ENCODE measurements around the gene TRA2A. TPM values are rescaled to one million over a fixed set of nuclear protein-coding genes. Genes with fewer than 3 reads are reported as not detected.

TRA2A gene
- total and polyA plus RNA-seq, 2 of the 13 experiments (the other 11 are each of a cell fraction or from before 2014, with no cell fraction given) = 39.1 to 41.6 TPM

DNA sequence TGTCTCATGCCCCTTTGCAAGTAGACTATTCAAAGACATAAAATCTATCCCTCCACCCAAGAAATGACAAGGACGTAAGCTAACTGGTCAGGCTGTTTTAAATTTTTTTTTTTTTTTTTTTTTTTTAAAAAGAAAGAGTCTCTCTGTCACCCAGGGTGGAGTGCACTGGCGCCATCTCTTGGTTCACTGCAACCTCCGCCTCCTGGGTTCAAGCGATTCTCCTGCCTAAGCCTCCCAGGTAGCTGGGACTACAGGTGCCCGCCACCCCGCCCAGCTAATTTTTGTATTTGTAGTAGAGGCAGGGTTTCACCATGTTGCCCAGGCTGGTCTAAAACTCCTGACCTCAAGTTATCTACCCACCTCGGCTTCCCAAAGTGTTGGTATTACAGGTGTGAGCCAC lies 11.2 kb downstream of the TRA2A start (continued):
- TF ChIP-seq, protein P1, sequence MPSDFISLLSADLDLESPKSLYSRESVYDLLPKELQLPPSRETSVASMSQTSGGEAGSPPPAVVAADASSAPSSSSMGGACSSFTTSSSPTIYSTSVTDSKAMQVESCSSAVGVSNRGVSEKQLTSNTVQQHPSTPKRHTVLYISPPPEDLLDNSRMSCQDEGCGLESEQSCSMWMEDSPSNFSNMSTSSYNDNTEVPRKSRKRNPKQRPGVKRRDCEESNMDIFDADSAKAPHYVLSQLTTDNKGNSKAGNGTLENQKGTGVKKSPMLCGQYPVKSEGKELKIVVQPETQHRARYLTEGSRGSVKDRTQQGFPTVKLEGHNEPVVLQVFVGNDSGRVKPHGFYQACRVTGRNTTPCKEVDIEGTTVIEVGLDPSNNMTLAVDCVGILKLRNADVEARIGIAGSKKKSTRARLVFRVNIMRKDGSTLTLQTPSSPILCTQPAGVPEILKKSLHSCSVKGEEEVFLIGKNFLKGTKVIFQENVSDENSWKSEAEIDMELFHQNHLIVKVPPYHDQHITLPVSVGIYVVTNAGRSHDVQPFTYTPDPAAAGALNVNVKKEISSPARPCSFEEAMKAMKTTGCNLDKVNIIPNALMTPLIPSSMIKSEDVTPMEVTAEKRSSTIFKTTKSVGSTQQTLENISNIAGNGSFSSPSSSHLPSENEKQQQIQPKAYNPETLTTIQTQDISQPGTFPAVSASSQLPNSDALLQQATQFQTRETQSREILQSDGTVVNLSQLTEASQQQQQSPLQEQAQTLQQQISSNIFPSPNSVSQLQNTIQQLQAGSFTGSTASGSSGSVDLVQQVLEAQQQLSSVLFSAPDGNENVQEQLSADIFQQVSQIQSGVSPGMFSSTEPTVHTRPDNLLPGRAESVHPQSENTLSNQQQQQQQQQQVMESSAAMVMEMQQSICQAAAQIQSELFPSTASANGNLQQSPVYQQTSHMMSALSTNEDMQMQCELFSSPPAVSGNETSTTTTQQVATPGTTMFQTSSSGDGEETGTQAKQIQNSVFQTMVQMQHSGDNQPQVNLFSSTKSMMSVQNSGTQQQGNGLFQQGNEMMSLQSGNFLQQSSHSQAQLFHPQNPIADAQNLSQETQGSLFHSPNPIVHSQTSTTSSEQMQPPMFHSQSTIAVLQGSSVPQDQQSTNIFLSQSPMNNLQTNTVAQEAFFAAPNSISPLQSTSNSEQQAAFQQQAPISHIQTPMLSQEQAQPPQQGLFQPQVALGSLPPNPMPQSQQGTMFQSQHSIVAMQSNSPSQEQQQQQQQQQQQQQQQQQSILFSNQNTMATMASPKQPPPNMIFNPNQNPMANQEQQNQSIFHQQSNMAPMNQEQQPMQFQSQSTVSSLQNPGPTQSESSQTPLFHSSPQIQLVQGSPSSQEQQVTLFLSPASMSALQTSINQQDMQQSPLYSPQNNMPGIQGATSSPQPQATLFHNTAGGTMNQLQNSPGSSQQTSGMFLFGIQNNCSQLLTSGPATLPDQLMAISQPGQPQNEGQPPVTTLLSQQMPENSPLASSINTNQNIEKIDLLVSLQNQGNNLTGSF (CRISPR knock-in tag; IDR thresholded peaks at IDR 0.05) = no peak
- TF ChIP-seq, protein P2, sequence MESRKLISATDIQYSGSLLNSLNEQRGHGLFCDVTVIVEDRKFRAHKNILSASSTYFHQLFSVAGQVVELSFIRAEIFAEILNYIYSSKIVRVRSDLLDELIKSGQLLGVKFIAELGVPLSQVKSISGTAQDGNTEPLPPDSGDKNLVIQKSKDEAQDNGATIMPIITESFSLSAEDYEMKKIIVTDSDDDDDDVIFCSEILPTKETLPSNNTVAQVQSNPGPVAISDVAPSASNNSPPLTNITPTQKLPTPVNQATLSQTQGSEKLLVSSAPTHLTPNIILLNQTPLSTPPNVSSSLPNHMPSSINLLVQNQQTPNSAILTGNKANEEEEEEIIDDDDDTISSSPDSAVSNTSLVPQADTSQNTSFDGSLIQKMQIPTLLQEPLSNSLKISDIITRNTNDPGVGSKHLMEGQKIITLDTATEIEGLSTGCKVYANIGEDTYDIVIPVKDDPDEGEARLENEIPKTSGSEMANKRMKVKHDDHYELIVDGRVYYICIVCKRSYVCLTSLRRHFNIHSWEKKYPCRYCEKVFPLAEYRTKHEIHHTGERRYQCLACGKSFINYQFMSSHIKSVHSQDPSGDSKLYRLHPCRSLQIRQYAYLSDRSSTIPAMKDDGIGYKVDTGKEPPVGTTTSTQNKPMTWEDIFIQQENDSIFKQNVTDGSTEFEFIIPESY (CRISPR knock-in tag; IDR thresholded peaks at IDR 0.05) = peak; percentile 61; the same call in 1 of the 2 replicates
- TF ChIP-seq TBX2 (CRISPR knock-in tag; IDR thresholded peaks at IDR 0.05; ENCODE audit: borderline replicate concordance) = no peak

DNA sequence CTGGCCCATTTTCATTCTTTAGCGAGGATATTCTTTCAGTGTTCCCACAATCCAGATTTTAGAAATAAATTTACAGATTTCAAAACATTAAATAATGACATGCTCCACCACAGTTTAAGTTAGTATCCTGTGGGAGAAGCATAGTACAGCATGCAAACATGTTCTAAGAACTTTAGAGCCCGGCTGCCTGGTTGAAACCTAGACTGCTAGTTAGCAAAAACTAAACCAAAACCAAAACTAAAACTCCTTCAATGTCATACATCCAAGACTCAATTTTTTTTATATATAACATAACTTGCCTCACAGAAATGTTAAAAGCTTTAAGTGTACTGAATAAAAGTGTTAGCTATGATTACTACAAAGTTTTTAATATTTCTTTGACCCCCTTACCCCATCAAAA lies 17.0 kb downstream of the TRA2A start:
- ATAC-seq = no peak
- CTCF ChIA-PET (ENCODE audit: low intra/inter-chr PET ratio, low total read pairs) = no interaction called here
- no peak overlapping the region for H2AFZ ChIP-seq (ENCODE audit: low read length)
- TF ChIP-seq, protein P3, sequence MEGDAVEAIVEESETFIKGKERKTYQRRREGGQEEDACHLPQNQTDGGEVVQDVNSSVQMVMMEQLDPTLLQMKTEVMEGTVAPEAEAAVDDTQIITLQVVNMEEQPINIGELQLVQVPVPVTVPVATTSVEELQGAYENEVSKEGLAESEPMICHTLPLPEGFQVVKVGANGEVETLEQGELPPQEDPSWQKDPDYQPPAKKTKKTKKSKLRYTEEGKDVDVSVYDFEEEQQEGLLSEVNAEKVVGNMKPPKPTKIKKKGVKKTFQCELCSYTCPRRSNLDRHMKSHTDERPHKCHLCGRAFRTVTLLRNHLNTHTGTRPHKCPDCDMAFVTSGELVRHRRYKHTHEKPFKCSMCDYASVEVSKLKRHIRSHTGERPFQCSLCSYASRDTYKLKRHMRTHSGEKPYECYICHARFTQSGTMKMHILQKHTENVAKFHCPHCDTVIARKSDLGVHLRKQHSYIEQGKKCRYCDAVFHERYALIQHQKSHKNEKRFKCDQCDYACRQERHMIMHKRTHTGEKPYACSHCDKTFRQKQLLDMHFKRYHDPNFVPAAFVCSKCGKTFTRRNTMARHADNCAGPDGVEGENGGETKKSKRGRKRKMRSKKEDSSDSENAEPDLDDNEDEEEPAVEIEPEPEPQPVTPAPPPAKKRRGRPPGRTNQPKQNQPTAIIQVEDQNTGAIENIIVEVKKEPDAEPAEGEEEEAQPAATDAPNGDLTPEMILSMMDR (CRISPR knock-in tag; IDR thresholded peaks at IDR 0.05) = no peak
- TF ChIP-seq HOXA3 (CRISPR knock-in tag; IDR thresholded peaks at IDR 0.05) = no peak
- no peak for TF ChIP-seq ZNF451 (CRISPR knock-in tag; IDR thresholded peaks at IDR 0.05)
- TF ChIP-seq ZNF761 (CRISPR knock-in tag; conservative IDR thresholded peaks at IDR 0.05) = no peak
- no peak for TF ChIP-seq ZNF652 (CRISPR knock-in tag; IDR thresholded peaks at IDR 0.05; ENCODE audit: borderline replicate concordance, low read depth)
- no peak for TF ChIP-seq SSRP1 (CRISPR knock-in tag; IDR thresholded peaks at IDR 0.05)
- TF ChIP-seq ZNF510 (CRISPR knock-in tag; IDR thresholded peaks at IDR 0.05; ENCODE audit: low read depth) = no peak
- TF ChIP-seq REXO4 (CRISPR knock-in tag; IDR thresholded peaks at IDR 0.05; ENCODE audit: borderline replicate concordance) = no peak
- TF ChIP-seq, protein P4, sequence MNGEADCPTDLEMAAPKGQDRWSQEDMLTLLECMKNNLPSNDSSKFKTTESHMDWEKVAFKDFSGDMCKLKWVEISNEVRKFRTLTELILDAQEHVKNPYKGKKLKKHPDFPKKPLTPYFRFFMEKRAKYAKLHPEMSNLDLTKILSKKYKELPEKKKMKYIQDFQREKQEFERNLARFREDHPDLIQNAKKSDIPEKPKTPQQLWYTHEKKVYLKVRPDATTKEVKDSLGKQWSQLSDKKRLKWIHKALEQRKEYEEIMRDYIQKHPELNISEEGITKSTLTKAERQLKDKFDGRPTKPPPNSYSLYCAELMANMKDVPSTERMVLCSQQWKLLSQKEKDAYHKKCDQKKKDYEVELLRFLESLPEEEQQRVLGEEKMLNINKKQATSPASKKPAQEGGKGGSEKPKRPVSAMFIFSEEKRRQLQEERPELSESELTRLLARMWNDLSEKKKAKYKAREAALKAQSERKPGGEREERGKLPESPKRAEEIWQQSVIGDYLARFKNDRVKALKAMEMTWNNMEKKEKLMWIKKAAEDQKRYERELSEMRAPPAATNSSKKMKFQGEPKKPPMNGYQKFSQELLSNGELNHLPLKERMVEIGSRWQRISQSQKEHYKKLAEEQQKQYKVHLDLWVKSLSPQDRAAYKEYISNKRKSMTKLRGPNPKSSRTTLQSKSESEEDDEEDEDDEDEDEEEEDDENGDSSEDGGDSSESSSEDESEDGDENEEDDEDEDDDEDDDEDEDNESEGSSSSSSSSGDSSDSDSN (CRISPR knock-in tag; IDR thresholded peaks at IDR 0.05) = no peak

More for the DNA sequence above, 17.0 kb downstream of the TRA2A start:
- BruUV-seq (replicated peaks) = no TSS peak
- no peak for FAIRE-seq
- Histone ChIP-seq H3K4me1 (ENCODE audit: insufficient read depth, low read length) (no peaks in the 10 kb centered on the region), H3K9ac (ENCODE audit: insufficient read depth, low read depth, low read length) (no peak overlapping the region), H3K9me3 (ENCODE audit: low read length) (no peaks in the 10 kb centered on the region), H3K27ac (ENCODE audit: extremely low read length, insufficient read depth, low read length) (no peak overlapping the region), H3K4me2 (ENCODE audit: low read depth, low read length) (no peak overlapping the region), H3K4me3 (replicated peaks in 1 of 3; ENCODE audit: insufficient read depth in 1 of 3, low read depth in 2 of 3, low read length in 3 of 3) (no peak overlapping the region), H3K79me2 (ENCODE audit: insufficient read depth, low read length) (peaks cover 45% of the 10 kb centered on the region), H3K36me3 (replicated peaks in 1 of 2; ENCODE audit: control insufficient read depth in 1 of 2, insufficient read depth in 2 of 2, low read length in 2 of 2) (peaks cover 18 to 87% of the 10 kb centered on the region in 2 experiments), H3K27me3 (ENCODE audit: control insufficient read depth in 1 of 2, insufficient read depth in 2 of 2, low read length in 2 of 2) (no peaks in the 10 kb centered on the region), H4K20me1 (ENCODE audit: insufficient read depth, low read length) (peaks cover 9% of the 10 kb centered on the region; the same call in 1 of the 2 replicates)
- DNase-seq (ENCODE audit: low spot score) = no peak
- POLR2A ChIA-PET = no interaction called here
- WGBS (ENCODE audit: low lambda C conversion rate) = 96% methylated on average over 2 of the region's 2 CpGs
- intact Hi-C loops (cut with micrococcal nuclease; ENCODE audit: unreplicated experiment) (no loop called here), in situ Hi-C loops (cut with HindIII; ENCODE audit: extremely low pct_ligation_motif_present, low pct_unique_long_range_greater_than_20kb) (no loop called here)

Measured in HepG2 (cell line).